ENCODE measurements around the gene LCAT.

DNA sequence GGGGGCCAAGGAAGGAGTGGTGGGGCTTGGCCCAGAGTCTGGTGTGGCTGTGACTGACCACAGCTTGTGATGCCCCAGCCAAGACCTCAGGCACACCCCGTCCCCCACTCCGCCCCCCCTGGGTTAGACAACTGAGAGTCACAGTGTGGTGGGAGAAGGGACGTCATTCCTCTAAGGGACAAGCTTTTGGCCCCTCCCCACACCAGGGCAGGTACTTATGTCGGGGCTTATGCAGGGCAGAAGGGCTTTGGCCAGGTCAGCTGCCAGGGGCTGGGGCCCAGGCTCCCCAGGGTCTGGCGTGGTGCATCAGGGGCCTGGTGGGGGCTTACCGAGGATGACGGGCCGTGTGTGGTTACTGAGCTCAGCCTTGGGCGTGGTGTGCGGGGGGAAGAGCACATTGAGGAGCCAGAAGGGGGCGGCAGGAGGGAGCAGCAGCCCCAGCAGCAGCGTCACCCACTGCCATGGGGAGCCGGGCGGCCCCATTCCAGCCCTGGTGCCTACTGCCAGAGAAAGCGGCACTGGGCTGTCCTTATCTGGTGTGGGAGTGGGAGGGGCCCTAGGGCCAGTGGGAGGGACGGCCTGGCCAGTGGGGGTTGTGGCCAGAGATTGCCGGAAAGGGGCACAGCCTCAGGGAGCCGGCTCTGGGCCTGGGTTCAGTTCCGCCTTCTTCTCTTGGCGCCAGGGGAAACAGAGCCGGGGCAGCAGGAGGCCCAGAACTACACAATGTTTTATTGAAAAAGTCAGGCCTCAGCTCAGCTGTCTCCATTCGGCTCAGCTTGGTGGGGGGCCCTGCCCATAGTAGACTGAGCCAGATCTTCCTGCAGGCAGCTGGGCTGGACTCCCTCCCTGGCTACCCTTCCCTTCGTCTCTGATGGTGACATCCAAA is at the start of gene LCAT:
- TF ChIP-seq, protein P1, sequence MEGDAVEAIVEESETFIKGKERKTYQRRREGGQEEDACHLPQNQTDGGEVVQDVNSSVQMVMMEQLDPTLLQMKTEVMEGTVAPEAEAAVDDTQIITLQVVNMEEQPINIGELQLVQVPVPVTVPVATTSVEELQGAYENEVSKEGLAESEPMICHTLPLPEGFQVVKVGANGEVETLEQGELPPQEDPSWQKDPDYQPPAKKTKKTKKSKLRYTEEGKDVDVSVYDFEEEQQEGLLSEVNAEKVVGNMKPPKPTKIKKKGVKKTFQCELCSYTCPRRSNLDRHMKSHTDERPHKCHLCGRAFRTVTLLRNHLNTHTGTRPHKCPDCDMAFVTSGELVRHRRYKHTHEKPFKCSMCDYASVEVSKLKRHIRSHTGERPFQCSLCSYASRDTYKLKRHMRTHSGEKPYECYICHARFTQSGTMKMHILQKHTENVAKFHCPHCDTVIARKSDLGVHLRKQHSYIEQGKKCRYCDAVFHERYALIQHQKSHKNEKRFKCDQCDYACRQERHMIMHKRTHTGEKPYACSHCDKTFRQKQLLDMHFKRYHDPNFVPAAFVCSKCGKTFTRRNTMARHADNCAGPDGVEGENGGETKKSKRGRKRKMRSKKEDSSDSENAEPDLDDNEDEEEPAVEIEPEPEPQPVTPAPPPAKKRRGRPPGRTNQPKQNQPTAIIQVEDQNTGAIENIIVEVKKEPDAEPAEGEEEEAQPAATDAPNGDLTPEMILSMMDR (IDR thresholded peaks at IDR 0.05): no peak
- TF ChIP-seq POLR2A (IDR thresholded peaks at IDR 0.05): peak; percentile 95

Measured in right lobe of liver (tissue), 4 donors.